Progenitor cell of endocrine pancreas (in vitro differentiated cells): ENCODE measurements around the gene IQGAP2. TPM values are rescaled to one million over a fixed set of nuclear protein-coding genes. Genes with fewer than 3 reads are reported as not detected.
"Not testable (repeated sequence)": the region's sequence is repeated elsewhere in the genome, so short reads cannot be mapped to it uniquely, and the experiment has no call there.

Source experiments
- DNase-seq: peaks from one replicate; pipeline ENCODE4 v3.0.0; 2021; ENCODE audit warnings: low spot score; ENCODE audit not compliant: unreplicated experiment
- H3K27ac Mint-ChIP-seq: 2 replicates; pipeline ENCODE4 v1.8.0; 2021; ENCODE audit warnings: mild to moderate bottlenecking, moderate library complexity, mixed read lengths
- H3K27me3 Mint-ChIP-seq: 2 replicates; pipeline ENCODE4 v1.8.0; 2021; ENCODE audit warnings: mixed read lengths
- H3K36me3 Mint-ChIP-seq: 2 replicates; pipeline ENCODE4 v1.8.0; 2022; ENCODE audit warnings: mixed read lengths; ENCODE audit not compliant: insufficient read depth
- H3K4me1 Mint-ChIP-seq: 2 replicates; pipeline ENCODE4 v1.8.0; 2021; ENCODE audit warnings: low read depth, mixed read lengths
- H3K4me3 Mint-ChIP-seq: 2 replicates; pipeline ENCODE4 v1.8.0; 2021; ENCODE audit warnings: low read depth, mild to moderate bottlenecking, moderate library complexity, mixed read lengths
- H3K9me3 Mint-ChIP-seq: 2 replicates; pipeline ENCODE4 v1.8.0; 2021; ENCODE audit warnings: low read depth, mixed read lengths
- CTCF ChIP-seq: fragments of 200-600 bp; sonication (generic); IDR thresholded peaks from one replicate; pipeline ENCODE4 v1.5.0; 2021; ENCODE audit warnings: antibody characterized with exemption, mild to moderate bottlenecking; ENCODE audit not compliant: unreplicated experiment
- total RNA-seq: library from RNA; stranded (reverse); gene quantifications from 2 replicates; pipeline ENCODE4 v1.2.1, GENCODE V29; 2021

Gene IQGAP2
- total RNA-seq, 1 donor from 2014 or later = 16.7 TPM

GRCh38 chr5:76517334-76517733 lies 114.2 kb downstream of the IQGAP2 start:
- peaks cover 10% of the 10 kb centered on the region for H3K9me3 Mint-ChIP-seq
- H3K4me3 Mint-ChIP-seq = no peak overlapping the region
- peaks cover 10% of the 10 kb centered on the region for H3K36me3 Mint-ChIP-seq
- no peak for DNase-seq
- H3K27ac Mint-ChIP-seq = no peak overlapping the region
- peaks cover 2% of the 10 kb centered on the region for H3K4me1 Mint-ChIP-seq
- no peaks in the 10 kb centered on the region for H3K27me3 Mint-ChIP-seq
- TF ChIP-seq CTCF = no peak

- H3K9me3 Mint-ChIP-seq = peaks cover 10% of the 10 kb centered on the region
- DNase-seq, H3K27me3 Mint-ChIP-seq, H3K4me3 Mint-ChIP-seq, H3K27ac Mint-ChIP-seq: not testable (repeated sequence)
- H3K4me1 Mint-ChIP-seq = peaks cover 11% of the 10 kb centered on the region
- H3K36me3 Mint-ChIP-seq = peaks cover 10% of the 10 kb centered on the region
Measured at GRCh38 chr5:76518246-76518645, 115.2 kb downstream of the IQGAP2 start.

GRCh38 chr5:76521240-76521758 lies 118.2 kb downstream of the IQGAP2 start:
- H3K27ac Mint-ChIP-seq = peak overlapping the region; percentile 42

GRCh38 chr5:76522103-76522935 lies 119.2 kb downstream of the IQGAP2 start:
- H3K9me3 Mint-ChIP-seq = peaks cover 10% of the 10 kb centered on the region
- peaks cover 24% of the 10 kb centered on the region for H3K4me1 Mint-ChIP-seq
- no peaks in the 10 kb centered on the region for H3K27me3 Mint-ChIP-seq
- DNase-seq = no peak
- H3K4me3 Mint-ChIP-seq = peak overlapping the region; percentile 30
- peak overlapping the region; percentile 79 for H3K27ac Mint-ChIP-seq
- peaks cover 10% of the 10 kb centered on the region for H3K36me3 Mint-ChIP-seq
- no peak for TF ChIP-seq CTCF

More at GRCh38 chr5:76521240-76521758, 118.2 kb downstream of the IQGAP2 start:
- H3K4me1 Mint-ChIP-seq = peaks cover 23% of the 10 kb centered on the region
- TF ChIP-seq CTCF = no peak
- DNase-seq = no peak
- peaks cover 10% of the 10 kb centered on the region for H3K9me3 Mint-ChIP-seq
- no peaks in the 10 kb centered on the region for H3K27me3 Mint-ChIP-seq
- H3K36me3 Mint-ChIP-seq = peaks cover 10% of the 10 kb centered on the region
- H3K4me3 Mint-ChIP-seq = no peak overlapping the region

- peaks cover 1% of the 10 kb centered on the region for H3K9me3 Mint-ChIP-seq
- H3K36me3 Mint-ChIP-seq = no peaks in the 10 kb centered on the region
- H3K4me3 Mint-ChIP-seq = no peak overlapping the region
- H3K27ac Mint-ChIP-seq = no peak overlapping the region
- no peak for DNase-seq
- peaks cover 27% of the 10 kb centered on the region for H3K4me1 Mint-ChIP-seq
- TF ChIP-seq CTCF = no peak
- no peaks in the 10 kb centered on the region for H3K27me3 Mint-ChIP-seq
Measured at GRCh38 chr5:76524101-76524835, 121.2 kb downstream of the IQGAP2 start.
